CD4-positive, alpha-beta T cell (primary cell): ENCODE results near the gene NOS1AP. TPM values are rescaled to one million over a fixed set of nuclear protein-coding genes. Genes with fewer than 3 reads are reported as not detected.

Source experiments
- ATAC-seq: fragments of 200-7000 bp; cut with Tn5 transposase; one replicate; pipeline ENCODE4 v1.10.0; 2022; ENCODE audit warnings: mild to moderate bottlenecking; ENCODE audit not compliant: poor library complexity
- CTCF ChIA-PET: fragments of 350-600 bp; sonication (Branson Sonifier 250); formaldehyde crosslinking; loops from one replicate; lab custom pipeline; 2021; ENCODE audit warnings: antibody characterized with exemption, inconsistent platforms; lab: Charles Lee
- POLR2A ChIA-PET: fragments of 350-600 bp; sonication (Branson Sonifier 250); formaldehyde crosslinking; loops from one replicate; lab custom pipeline; 2021; ENCODE audit warnings: antibody characterized with exemption, inconsistent platforms; lab: Charles Lee
- DNase-seq, 14 experiments: peaks; one replicate each; pipeline ENCODE4 v3.0.0-alpha.2; 2013 to 2020; ENCODE audit warnings: mixed read lengths in 2 of 14
- H3K27ac ChIP-seq, 2 donors: one replicate each; pipeline versions ENCODE4 v1.5.1 to v1.7.0; 2013; ENCODE audit warnings: low read length in 2 of 2, low read depth in 1 of 2, mild to moderate bottlenecking in 1 of 2
- H3K27me3 ChIP-seq, 2 experiments: 1 replicate in 1 of 2; 2 replicates in 1 of 2; pipeline versions ENCODE4 v1.6.1 to v1.7.0; 2013; ENCODE audit warnings: low read length in 2 of 2, control low read depth in 1 of 2, mild to moderate bottlenecking in 1 of 2, moderate library complexity in 1 of 2; ENCODE audit not compliant: insufficient read depth in 2 of 2, control insufficient read depth in 1 of 2
- H3K36me3 ChIP-seq: one replicate; pipeline ENCODE4 v1.6.1; 2013; ENCODE audit warnings: low read length, control low read depth; ENCODE audit not compliant: insufficient read depth
- H3K4me1 ChIP-seq: one replicate; pipeline ENCODE4 v1.6.1; 2013; ENCODE audit warnings: low read length, control low read depth; ENCODE audit not compliant: insufficient read depth
- H3K4me3 ChIP-seq: one replicate; pipeline ENCODE4 v1.5.1; 2013; ENCODE audit warnings: mild to moderate bottlenecking, low read length, moderate library complexity
- H3K9me3 ChIP-seq, 2 experiments: 1 replicate in 1 of 2; 2 replicates in 1 of 2; pipeline versions ENCODE4 v1.6.1 to v1.7.0; 2013; ENCODE audit warnings: low read length in 2 of 2, mild to moderate bottlenecking in 2 of 2, control low read depth in 1 of 2, moderate library complexity in 1 of 2; ENCODE audit not compliant: control insufficient read depth in 1 of 2, insufficient read depth in 1 of 2
- H3K27ac Mint-ChIP-seq: one replicate; pipeline ENCODE4 v1.8.0; 2020; ENCODE audit warnings: mixed read lengths
- H3K27me3 Mint-ChIP-seq: one replicate; pipeline ENCODE4 v1.8.0; 2021; ENCODE audit warnings: mixed read lengths
- H3K36me3 Mint-ChIP-seq: one replicate; pipeline ENCODE4 v1.8.0; 2021; ENCODE audit warnings: low read depth, mixed read lengths
- H3K4me1 Mint-ChIP-seq: one replicate; pipeline ENCODE4 v1.8.0; 2021; ENCODE audit warnings: low read depth, mixed read lengths
- H3K4me3 Mint-ChIP-seq: one replicate; pipeline ENCODE4 v1.8.0; 2020; ENCODE audit warnings: mild to moderate bottlenecking, mixed read lengths
- H3K9me3 Mint-ChIP-seq: one replicate; pipeline ENCODE4 v1.8.0; 2020; ENCODE audit warnings: mixed read lengths
- CTCF ChIP-seq: fragments of 200-600 bp; IDR thresholded peaks from one replicate; pipeline ENCODE4 v1.8.0; 2022; ENCODE audit warnings: antibody characterized with exemption, mild to moderate bottlenecking
- intact Hi-C, 2 experiments: fragments of 100-400 bp; cut with DNase I in 1 of 2; cut with micrococcal nuclease in 1 of 2; formaldehyde crosslinking; loops; one replicate each; pipeline versions ENCODE4 v1.15.1 to v1.9.0; 2023 to 2025; cut with DNase I, micrococcal nuclease
- total RNA-seq, 174 experiments: library from RNA in 2 of 174; stranded (reverse) in 2 of 174; gene quantifications; one replicate each; pipeline ENCODE4 v1.2.3 and lab custom pipeline; 2021 to 2026

The NOS1AP gene
- total RNA-seq, 2 experiments from 2014 or later: not detected

- Mint-ChIP-seq H3K4me1 (no peaks in the 10 kb centered on the region), H3K9me3 (no peaks in the 10 kb centered on the region), H3K27me3 (peaks cover 44% of the 10 kb centered on the region), H3K27ac (no peak overlapping the region), H3K4me3 (no peak overlapping the region), H3K36me3 (no peaks in the 10 kb centered on the region)
- Histone ChIP-seq H3K9me3 (no peaks in the 10 kb centered on the region), H3K4me1 (no peaks in the 10 kb centered on the region), H3K27ac (no peak overlapping the region), H3K36me3 (no peaks in the 10 kb centered on the region), H3K27me3 (peaks cover 4 to 7% of the 10 kb centered on the region in 2 experiments), H3K4me3 (no peak overlapping the region)
- ChIA-PET CTCF (no interaction called here), POLR2A (no interaction called here)
- intact Hi-C loops: no loop called here
- no peak for ATAC-seq
- DNase-seq: no peak
- TF ChIP-seq CTCF: no peak
Observed at GRCh38 chr1:162138112-162138511, 68.6 kb downstream of the NOS1AP start.

GRCh38 chr1:162138599-162139181, 69.2 kb downstream of the NOS1AP start:
- intact Hi-C loops: no loop called here
- peaks cover 38% of the 10 kb centered on the region for H3K27me3 Mint-ChIP-seq
- POLR2A ChIA-PET: no interaction called here

GRCh38 chr1:162139211-162139610, 69.7 kb downstream of the NOS1AP start:
- no peaks in the 10 kb centered on the region for H3K4me1 Mint-ChIP-seq
- peaks cover 34% of the 10 kb centered on the region for H3K27me3 Mint-ChIP-seq
- Histone ChIP-seq H3K4me1 (no peaks in the 10 kb centered on the region), H3K9me3 (no peaks in the 10 kb centered on the region), H3K27ac (no peak overlapping the region), H3K4me3 (no peak overlapping the region), H3K36me3 (no peaks in the 10 kb centered on the region), H3K27me3 (peaks cover 4 to 6% of the 10 kb centered on the region in 2 experiments)
- H3K4me3 Mint-ChIP-seq: no peak overlapping the region
- ChIA-PET POLR2A (no interaction called here), CTCF (no interaction called here)
- intact Hi-C loops: no loop called here
- TF ChIP-seq CTCF: no peak
- no peak for ATAC-seq
- H3K27ac Mint-ChIP-seq: no peak overlapping the region
- DNase-seq: no peak
- H3K36me3 Mint-ChIP-seq: no peaks in the 10 kb centered on the region
- H3K9me3 Mint-ChIP-seq: no peaks in the 10 kb centered on the region

More at GRCh38 chr1:162138599-162139181, 69.2 kb downstream of the NOS1AP start:
- H3K36me3 Mint-ChIP-seq: no peaks in the 10 kb centered on the region
- Histone ChIP-seq H3K27ac (no peak overlapping the region), H3K27me3 (peaks cover 4 to 7% of the 10 kb centered on the region in 2 experiments), H3K4me1 (no peaks in the 10 kb centered on the region), H3K36me3 (no peaks in the 10 kb centered on the region), H3K9me3 (no peaks in the 10 kb centered on the region), H3K4me3 (no peak overlapping the region)
- DNase-seq: no peak
- H3K4me3 Mint-ChIP-seq: no peak overlapping the region
- CTCF ChIA-PET: no interaction called here
- H3K9me3 Mint-ChIP-seq: no peaks in the 10 kb centered on the region
- no peaks in the 10 kb centered on the region for H3K4me1 Mint-ChIP-seq
- TF ChIP-seq CTCF: no peak
- no peak overlapping the region for H3K27ac Mint-ChIP-seq
- no peak for ATAC-seq
